SK-N-SH (cell line): ENCODE measurements around the gene TOR4A. TPM values are rescaled to one million over a fixed set of nuclear protein-coding genes. Genes with fewer than 3 reads are reported as not detected.
"Not testable (repeated sequence)": the region's sequence is repeated elsewhere in the genome, so short reads cannot be mapped to it uniquely, and the experiment has no call there.

ENCODE experiments used
- CTCF ChIA-PET: fragments of 300-600, 350-600 bp; formaldehyde crosslinking; extraction: SDS; loops from one replicate; lab custom pipeline; 2021; lab: Yijun Ruan, JAX
- POLR2A ChIA-PET: fragments of 350-600 bp; sonication (Branson Sonifier 250); formaldehyde crosslinking; extraction: SDS; loops from one replicate; lab custom pipeline; 2020; ENCODE audit warnings: antibody characterized with exemption, inconsistent platforms; lab: Yijun Ruan, JAX
- DNase-seq: peaks from one replicate; pipeline ENCODE4 v3.0.0; 2012
- H2AFZ ChIP-seq: fragments of 200-600 bp; sonication (generic); 2 replicates; pipeline ENCODE4 v1.8.1; 2016; ENCODE audit warnings: antibody characterized with exemption, mild to moderate bottlenecking, low read depth
- H3F3A ChIP-seq: fragments of 200-600 bp; sonication (generic); replicated peaks from 2 replicates; pipeline ENCODE3; 2016; ENCODE audit warnings: antibody characterized with exemption, mild to moderate bottlenecking; ENCODE audit not compliant: insufficient read depth
- H3K27ac ChIP-seq, 2 experiments: fragments of 200-500 bp in 1 of 2; fragments of 200-600 bp in 1 of 2; sonication (Bioruptor generic) in 1 of 2; sonication (generic), shearing (Covaris generic) in 1 of 2; 2 replicates each; pipeline versions ENCODE4 v1.5.1 to v1.6.1; 2014 to 2016; ENCODE audit warnings: low read depth in 2 of 2, inconsistent platforms in 1 of 2, low read length in 1 of 2, mild to moderate bottlenecking in 1 of 2, mixed read lengths in 1 of 2
- H3K27me3 ChIP-seq: fragments of 200-600 bp; sonication (generic), shearing (Covaris generic); 2 replicates; pipeline ENCODE4 v1.6.1; 2016; ENCODE audit warnings: mixed run types; ENCODE audit not compliant: insufficient read depth
- H3K36me3 ChIP-seq, 2 experiments: fragments of 200-500 bp in 1 of 2; fragments of 200-600 bp in 1 of 2; sonication (Bioruptor generic) in 1 of 2; sonication (generic) in 1 of 2; replicated peaks in 1 of 2; 2 replicates each; pipeline versions ENCODE3 to v1.5.1; 2014 to 2016; ENCODE audit warnings: low read length in 1 of 2, mild to moderate bottlenecking in 1 of 2; ENCODE audit not compliant: insufficient read depth in 2 of 2, control insufficient read depth in 1 of 2
- H3K4me1 ChIP-seq, 2 experiments: fragments of 200-500 bp in 1 of 2; fragments of 200-600 bp in 1 of 2; sonication (Bioruptor generic) in 1 of 2; sonication (generic), shearing (Covaris generic) in 1 of 2; 2 replicates each; pipeline versions ENCODE4 v1.5.1 to v1.6.1; 2014 to 2016; ENCODE audit warnings: low read depth in 1 of 2, low read length in 1 of 2, mixed run types in 1 of 2; ENCODE audit not compliant: insufficient read depth in 2 of 2, control insufficient read depth in 1 of 2
- H3K4me2 ChIP-seq: fragments of 200-600 bp; sonication (generic), shearing (Covaris generic); 2 replicates; pipeline ENCODE4 v1.6.1; 2017; ENCODE audit warnings: mixed run types
- H3K4me3 ChIP-seq, 2 experiments: fragments of 200-500 bp in 1 of 2; fragments of 200-600 bp in 1 of 2; sonication (Bioruptor generic) in 1 of 2; sonication (generic), shearing (Covaris generic) in 1 of 2; 2 replicates each; pipeline versions ENCODE4 v1.5.1 to v1.8.1; 2014 to 2016; ENCODE audit warnings: low read depth in 2 of 2, inconsistent platforms in 1 of 2, low read length in 1 of 2, mild to moderate bottlenecking in 1 of 2, mixed read lengths in 1 of 2, moderate library complexity in 1 of 2
- H3K79me2 ChIP-seq: fragments of 200-600 bp; sonication (generic); 2 replicates; pipeline ENCODE4 v1.8.1; 2017; ENCODE audit warnings: mild to moderate bottlenecking; ENCODE audit not compliant: insufficient read depth
- H3K9ac ChIP-seq: fragments of 200-600 bp; sonication (generic); 2 replicates; pipeline ENCODE4 v1.6.1; 2017; ENCODE audit warnings: mixed run types
- H3K9me2 ChIP-seq: fragments of 200-600 bp; sonication (generic); 2 replicates; pipeline ENCODE4 v1.6.1; 2017; ENCODE audit warnings: mixed run types
- H3K9me3 ChIP-seq: fragments of 200-600 bp; sonication (generic); 2 replicates; pipeline ENCODE4 v1.6.1; 2017; ENCODE audit warnings: mixed run types, mild to moderate bottlenecking, moderate library complexity
- H4K20me1 ChIP-seq: fragments of 200-600 bp; sonication (generic); 2 replicates; pipeline ENCODE4 v1.6.1; 2017; ENCODE audit warnings: mild to moderate bottlenecking, mixed run types; ENCODE audit not compliant: insufficient read depth
- CTCF ChIP-seq: fragments of 200-600 bp; sonication (generic); IDR thresholded peaks from 2 replicates; pipeline ENCODE4 v1.6.1; 2017; ENCODE audit warnings: antibody characterized with exemption, mild to moderate bottlenecking, moderate library complexity
- ELF1 ChIP-seq: IDR thresholded peaks from 2 replicates; pipeline ENCODE4 v1.4.0; 2012
- GATA2 ChIP-seq: sonication (generic); formaldehyde crosslinking; IDR thresholded peaks from 2 replicates; pipeline ENCODE4 v1.5.0; 2020; ENCODE audit warnings: mild to moderate bottlenecking, missing genetic modification reagents
- RAD21 ChIP-seq: IDR thresholded peaks from 2 replicates; pipeline ENCODE4 v1.6.1; 2012; ENCODE audit warnings: mild to moderate bottlenecking, low read length
- RFX5 ChIP-seq: IDR thresholded peaks from 2 replicates; pipeline ENCODE4 v1.6.1; 2012; ENCODE audit warnings: mild to moderate bottlenecking, improper control_type of control experiment, low read length
- SIN3A ChIP-seq: IDR thresholded peaks from 2 replicates; pipeline ENCODE4 v1.6.1; 2012; ENCODE audit warnings: low read depth, mild to moderate bottlenecking, low read length, moderate library complexity, borderline replicate concordance
- SMC3 ChIP-seq: IDR thresholded peaks from 2 replicates; pipeline ENCODE4 v1.6.1; 2012; ENCODE audit warnings: low read depth, low read length, improper control_type of control experiment
- TAF1 ChIP-seq: IDR thresholded peaks from 2 replicates; pipeline ENCODE4 v1.6.1; 2012; ENCODE audit warnings: low read depth, mild to moderate bottlenecking, low read length, moderate library complexity, borderline replicate concordance
- YY1 ChIP-seq: IDR thresholded peaks from 2 replicates; pipeline ENCODE4 v1.4.0; 2012; ENCODE audit warnings: low read depth, mild to moderate bottlenecking
- WGBS: methylation state at CpG from one replicate; pipeline ENCODE4 v1.1.6; 2017; ENCODE audit warnings: low lambda C conversion rate; 5-methylcytosine and 5-hydroxymethylcytosine counted together
- polyA plus RNA-seq, 3 experiments: library from polyadenylated mRNA; depleted of rRNA; stranded (reverse); fragments of >200 nt; gene quantifications; 2 replicates each; pipeline ENCODE4 v1.2.3, GENCODE V29; 2012
- TF ChIP-seq, protein P1 (sequence below): IDR thresholded peaks from 2 replicates; pipeline ENCODE4 v1.4.0; 2012; ENCODE audit warnings: low read depth, borderline replicate concordance

The TOR4A gene
- polyA plus RNA-seq, 1 of the 3 experiments (the other 2 are of a cell fraction) = 0.81 TPM

- peak overlapping the region; percentile 95 for H3K4me2 ChIP-seq
- ChIA-PET POLR2A (interaction anchor here (1.3 to 6.6 kb wide), 2 partner anchors 16 to 20 kb away, joined by 3 to 83 read pairs; partner anchors contain the start of gene TUBB4B), CTCF (interaction anchor here (1.7 to 4.6 kb wide), 2 partner anchors 19 to 30 kb away, joined by 4 to 33 read pairs; no protein-coding TSS in a partner anchor)
- peaks cover 0 to 21% of the 10 kb centered on the region in 2 experiments; a peak in 1 of 4 replicates for H3K4me1 ChIP-seq
- H4K20me1 ChIP-seq = peaks cover 12% of the 10 kb centered on the region; the same call in 1 of the 2 replicates
- H3K9me3 ChIP-seq = no peaks in the 10 kb centered on the region
- DNase-seq = no peak
- no peak overlapping the region; a peak in 1 of 4 replicates for H3K4me3 ChIP-seq
- H3K79me2 ChIP-seq = peaks cover 47% of the 10 kb centered on the region
- no peaks in the 10 kb centered on the region for H3F3A ChIP-seq
- no peak overlapping the region; a peak in 1 of 4 replicates for H3K27ac ChIP-seq
- H3K27me3 ChIP-seq = no peaks in the 10 kb centered on the region
- no peak overlapping the region for H2AFZ ChIP-seq
- no peaks in the 10 kb centered on the region for H3K9me2 ChIP-seq
- no peak overlapping the region for H3K9ac ChIP-seq
- WGBS = 88% methylated on average over 9 of the region's 15 CpGs
- TF ChIP-seq ELF1 (no peak), YY1 (no peak), TAF1 (no peak), SIN3A (no peak), GATA2 (no peak), CTCF (no peak)
- TF ChIP-seq, protein P1, sequence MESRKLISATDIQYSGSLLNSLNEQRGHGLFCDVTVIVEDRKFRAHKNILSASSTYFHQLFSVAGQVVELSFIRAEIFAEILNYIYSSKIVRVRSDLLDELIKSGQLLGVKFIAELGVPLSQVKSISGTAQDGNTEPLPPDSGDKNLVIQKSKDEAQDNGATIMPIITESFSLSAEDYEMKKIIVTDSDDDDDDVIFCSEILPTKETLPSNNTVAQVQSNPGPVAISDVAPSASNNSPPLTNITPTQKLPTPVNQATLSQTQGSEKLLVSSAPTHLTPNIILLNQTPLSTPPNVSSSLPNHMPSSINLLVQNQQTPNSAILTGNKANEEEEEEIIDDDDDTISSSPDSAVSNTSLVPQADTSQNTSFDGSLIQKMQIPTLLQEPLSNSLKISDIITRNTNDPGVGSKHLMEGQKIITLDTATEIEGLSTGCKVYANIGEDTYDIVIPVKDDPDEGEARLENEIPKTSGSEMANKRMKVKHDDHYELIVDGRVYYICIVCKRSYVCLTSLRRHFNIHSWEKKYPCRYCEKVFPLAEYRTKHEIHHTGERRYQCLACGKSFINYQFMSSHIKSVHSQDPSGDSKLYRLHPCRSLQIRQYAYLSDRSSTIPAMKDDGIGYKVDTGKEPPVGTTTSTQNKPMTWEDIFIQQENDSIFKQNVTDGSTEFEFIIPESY = no peak
- peaks cover 10 to 15% of the 10 kb centered on the region in 2 experiments for H3K36me3 ChIP-seq
Observed at GRCh38 chr9:137256856-137257255, 20.7 kb upstream of the TOR4A start.

DNA sequence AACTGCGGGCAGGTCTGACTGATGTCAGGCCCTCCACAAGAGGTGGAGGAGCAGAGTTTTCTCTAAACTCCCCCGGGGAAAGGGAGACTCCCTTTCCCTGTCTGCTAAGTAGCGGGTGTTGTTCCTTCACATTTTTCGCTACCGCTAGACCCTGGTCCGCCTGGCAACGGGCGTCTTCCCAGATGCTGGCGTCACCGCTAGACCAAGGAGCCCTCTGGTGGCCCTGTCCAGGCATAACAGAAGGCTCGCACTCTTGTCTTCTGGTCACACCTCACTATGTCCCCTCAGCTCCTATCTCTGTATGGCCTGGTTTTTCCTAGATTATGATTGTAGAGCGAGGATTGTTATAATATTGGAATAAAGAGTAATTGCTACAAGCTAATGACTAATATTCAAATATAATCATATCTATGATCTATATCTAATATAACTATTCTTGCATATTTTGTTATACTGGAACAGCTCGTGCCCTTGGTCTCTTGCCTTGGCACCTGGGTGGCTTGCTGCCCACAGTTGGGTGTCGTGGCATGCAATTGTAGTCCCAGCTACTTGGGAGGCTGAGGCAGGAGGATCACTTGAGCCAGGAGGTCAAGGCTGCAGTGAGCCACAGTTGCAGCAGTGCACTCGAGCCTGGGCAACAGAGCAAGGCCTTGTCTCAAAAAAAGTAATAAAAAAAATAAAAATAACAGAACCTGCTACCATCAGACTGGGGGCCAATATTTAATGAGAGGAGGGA lies 15.2 kb upstream of the TOR4A start:
- Histone ChIP-seq H3K36me3 (peaks cover 15 to 29% of the 10 kb centered on the region in 2 experiments), H3K79me2 (peaks cover 26% of the 10 kb centered on the region)
- CTCF ChIA-PET = interaction anchor here (3.1 kb wide), 2 partner anchors 11 to 25 kb away, joined by 18 to 26 read pairs; no protein-coding TSS in a partner anchor
- H4K20me1 ChIP-seq, H3K4me3 ChIP-seq, H3K9ac ChIP-seq, H3K27ac ChIP-seq, H3K9me3 ChIP-seq, H3K9me2 ChIP-seq, DNase-seq, H2AFZ ChIP-seq, H3K27me3 ChIP-seq, H3K4me1 ChIP-seq, H3F3A ChIP-seq, H3K4me2 ChIP-seq: not testable (repeated sequence)
- POLR2A ChIA-PET = interaction anchor here (0.8 to 1.6 kb wide), 2 partner anchors 11 to 22 kb away, joined by 3 to 8 read pairs; partner anchors contain the start of gene TUBB4B
- 51% methylated on average over 6 of the region's 15 CpGs for whole genome bisulfite sequencing
- TF ChIP-seq CTCF (peak; percentile 49), RAD21 (peak; percentile 20; the same call in 1 of the 2 replicates), RFX5 (peak; percentile 64; the same call in 1 of the 2 replicates), SMC3 (0 out of 2 replicates have a peak, but pooled peaks have one; percentile 4)
- TF ChIP-seq, protein P1 = 0 out of 2 replicates have a peak, but pooled peaks have one; percentile 31
